ENCODE results near the gene DSTN.
A peak's percentile ranks its signal among the peaks of the same experiment; 100 is the strongest.

The DSTN gene

DNA sequence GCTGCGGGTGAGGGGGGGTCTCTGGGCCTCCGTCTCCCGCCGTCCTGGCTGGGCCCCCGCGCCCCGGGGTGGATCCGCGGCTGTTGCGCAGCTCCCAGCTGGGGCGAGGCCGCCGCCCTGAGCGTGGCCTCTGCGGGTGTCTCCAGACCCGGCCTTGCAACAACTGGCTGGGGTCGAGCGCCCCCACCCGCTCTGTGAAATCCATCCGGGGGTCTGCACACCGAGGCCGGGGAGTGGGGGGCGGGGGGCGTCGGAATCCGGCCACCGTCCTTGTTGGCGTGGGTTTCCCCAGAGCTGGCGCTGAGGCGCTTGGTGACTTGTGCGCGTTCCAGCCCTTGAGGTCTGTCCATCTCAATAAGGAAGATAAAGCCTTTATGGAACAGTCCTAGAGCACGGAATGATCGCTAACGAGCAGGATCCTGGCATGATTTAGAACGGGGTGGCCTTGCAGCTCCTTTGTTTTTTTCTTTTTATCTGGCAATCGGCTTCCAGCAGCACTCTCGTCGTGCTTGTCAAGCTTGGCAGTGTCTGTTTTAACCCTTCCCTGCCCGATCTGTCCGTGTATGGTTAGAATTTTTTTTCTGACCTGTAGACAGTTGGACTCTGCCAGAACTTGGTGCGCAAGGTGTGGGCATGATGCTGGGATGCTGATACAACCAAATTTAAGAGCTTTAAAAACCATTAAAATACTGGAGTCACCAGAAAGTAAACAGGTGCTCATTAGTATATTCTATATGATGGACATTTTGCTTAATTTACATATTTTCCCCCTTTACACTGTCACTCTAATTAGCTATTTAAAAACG, 675 bp downstream of the DSTN start:
- H3K9ac ChIP-seq (ENCODE audit: low read length): peak overlapping the region; percentile 94
- H3K4me1 ChIP-seq (ENCODE audit: control insufficient read depth, insufficient read depth, low read length): peaks cover 11% of the 10 kb centered on the region
- H3K4me3 ChIP-seq (ENCODE audit: low read length): peak overlapping the region; percentile 89

DNA sequence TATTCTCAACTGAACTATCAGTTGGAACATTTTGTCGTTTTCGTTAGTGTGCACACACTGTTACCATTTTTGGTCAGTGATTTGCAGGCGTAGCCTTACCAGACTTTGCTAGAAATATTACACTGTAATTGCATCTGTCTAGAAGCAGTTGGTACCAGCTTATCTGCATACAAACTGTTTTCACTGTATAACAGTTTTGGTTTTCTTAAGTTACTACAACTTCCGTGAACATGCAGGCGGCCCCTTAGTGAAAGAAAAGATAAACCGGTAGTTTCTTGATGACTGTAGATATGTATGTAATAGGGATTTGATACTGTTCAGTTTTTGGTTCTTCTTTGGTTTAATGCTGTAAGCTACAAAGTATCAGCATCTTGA, 1.3 kb downstream of the DSTN start:
- peak overlapping the region; percentile 94 for H3K9ac ChIP-seq (ENCODE audit: low read length)
- H3K36me3 ChIP-seq (ENCODE audit: control insufficient read depth, insufficient read depth, low read length): no peaks in the 10 kb centered on the region
- no peaks in the 10 kb centered on the region for H3K27me3 ChIP-seq (ENCODE audit: control insufficient read depth, insufficient read depth, low read length)
- peaks cover 10% of the 10 kb centered on the region for H3K4me1 ChIP-seq (ENCODE audit: control insufficient read depth, insufficient read depth, low read length)
- no peaks in the 10 kb centered on the region for H3K9me3 ChIP-seq (ENCODE audit: control insufficient read depth, low read length)
- peak overlapping the region; percentile 89 for H3K4me3 ChIP-seq (ENCODE audit: low read length)

More for the DNA sequence above, 675 bp downstream of the DSTN start:
- Histone ChIP-seq H3K27me3 (ENCODE audit: control insufficient read depth, insufficient read depth, low read length) (no peaks in the 10 kb centered on the region), H3K36me3 (ENCODE audit: control insufficient read depth, insufficient read depth, low read length) (no peaks in the 10 kb centered on the region), H3K9me3 (ENCODE audit: control insufficient read depth, low read length) (no peaks in the 10 kb centered on the region)

DNA sequence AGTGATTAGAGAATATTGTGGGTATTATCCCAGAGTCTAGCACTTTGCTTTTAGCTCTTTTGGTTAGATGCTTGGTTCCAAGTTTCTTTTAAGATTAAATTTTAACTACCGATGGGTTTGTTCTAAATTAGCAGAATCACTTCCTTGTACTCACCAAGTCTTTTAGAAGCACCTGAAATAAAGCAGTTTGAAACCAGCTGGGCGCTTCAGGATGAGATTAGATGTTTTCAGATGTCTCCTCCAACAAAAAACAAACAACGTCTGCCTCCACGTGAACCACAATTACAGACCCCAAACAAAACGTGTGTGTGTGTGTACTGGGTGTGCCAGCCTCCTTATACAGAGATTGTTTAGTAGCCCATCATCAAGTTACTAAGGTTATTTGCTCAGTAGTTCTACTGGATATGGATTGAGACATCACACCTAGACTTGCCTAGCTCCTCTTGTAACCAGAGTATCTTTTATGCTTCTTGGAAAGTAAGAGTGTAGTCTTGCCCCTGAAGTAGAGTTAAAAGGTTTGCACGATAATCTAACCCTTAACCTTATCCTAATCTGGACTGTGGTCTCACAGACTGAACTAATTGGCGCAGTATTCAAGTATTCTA, 2.3 kb downstream of the DSTN start:
- H3K4me1 ChIP-seq (ENCODE audit: control insufficient read depth, insufficient read depth, low read length): peaks cover 10% of the 10 kb centered on the region

DNA sequence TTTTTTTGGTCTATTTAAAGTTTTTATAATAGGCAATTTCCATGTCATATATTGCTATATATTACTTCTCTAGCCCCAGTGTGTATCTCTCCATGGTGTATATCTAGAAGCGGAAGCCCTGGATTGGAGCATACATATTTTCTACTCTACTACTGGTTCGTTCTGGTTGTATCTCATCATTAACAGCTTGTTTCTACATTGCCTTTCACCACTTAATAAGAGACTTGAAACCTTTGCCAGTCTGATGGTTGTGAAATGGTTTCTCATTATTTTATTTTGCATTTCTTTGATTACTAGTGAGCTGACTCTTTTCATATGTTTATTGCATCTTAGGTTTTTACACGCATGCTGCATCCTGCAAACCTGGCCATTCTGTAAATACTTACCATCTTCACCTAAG, 3.6 kb downstream of the DSTN start:
- H3K36me3 ChIP-seq (ENCODE audit: control insufficient read depth, insufficient read depth, low read length): no peaks in the 10 kb centered on the region
- no peaks in the 10 kb centered on the region for H3K27me3 ChIP-seq (ENCODE audit: control insufficient read depth, insufficient read depth, low read length)
- H3K4me3 ChIP-seq (ENCODE audit: low read length): no peak overlapping the region
- H3K9me3 ChIP-seq (ENCODE audit: control insufficient read depth, low read length): no peaks in the 10 kb centered on the region
- H3K4me1 ChIP-seq (ENCODE audit: control insufficient read depth, insufficient read depth, low read length): peaks cover 8% of the 10 kb centered on the region
- H3K9ac ChIP-seq (ENCODE audit: low read length): no peak overlapping the region

More for the DNA sequence above, 2.3 kb downstream of the DSTN start:
- Histone ChIP-seq H3K9ac (ENCODE audit: low read length) (peak overlapping the region; percentile 27), H3K4me3 (ENCODE audit: low read length) (no peak overlapping the region), H3K36me3 (ENCODE audit: control insufficient read depth, insufficient read depth, low read length) (no peaks in the 10 kb centered on the region), H3K9me3 (ENCODE audit: control insufficient read depth, low read length) (no peaks in the 10 kb centered on the region), H3K27me3 (ENCODE audit: control insufficient read depth, insufficient read depth, low read length) (no peaks in the 10 kb centered on the region)

DNA sequence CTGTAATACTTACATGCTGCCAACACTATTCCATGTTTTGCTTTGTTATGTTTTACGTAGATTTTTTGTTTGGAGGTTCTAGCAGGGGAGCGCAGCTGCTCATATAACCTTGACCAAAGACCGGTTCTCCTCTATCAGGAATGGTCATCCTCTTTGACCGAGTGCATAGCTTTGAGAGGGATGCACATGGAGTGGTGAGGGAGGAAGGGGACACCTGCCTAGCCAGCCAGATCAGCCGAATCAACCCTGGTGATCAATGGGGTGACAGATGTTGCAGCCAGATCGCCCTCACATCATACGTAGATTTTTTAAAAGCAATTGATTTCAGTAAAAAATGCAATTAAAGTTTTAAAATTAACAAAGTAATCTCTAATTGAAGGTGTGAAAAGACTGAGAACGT, 6.3 kb downstream of the DSTN start:
- Histone ChIP-seq H3K36me3 (ENCODE audit: control insufficient read depth, insufficient read depth, low read length) (no peaks in the 10 kb centered on the region), H3K4me3 (ENCODE audit: low read length) (no peak overlapping the region), H3K9me3 (ENCODE audit: control insufficient read depth, low read length) (no peaks in the 10 kb centered on the region), H3K4me1 (ENCODE audit: control insufficient read depth, insufficient read depth, low read length) (peaks cover 12% of the 10 kb centered on the region), H3K27me3 (ENCODE audit: control insufficient read depth, insufficient read depth, low read length) (no peaks in the 10 kb centered on the region), H3K9ac (ENCODE audit: low read length) (no peak overlapping the region)

DNA sequence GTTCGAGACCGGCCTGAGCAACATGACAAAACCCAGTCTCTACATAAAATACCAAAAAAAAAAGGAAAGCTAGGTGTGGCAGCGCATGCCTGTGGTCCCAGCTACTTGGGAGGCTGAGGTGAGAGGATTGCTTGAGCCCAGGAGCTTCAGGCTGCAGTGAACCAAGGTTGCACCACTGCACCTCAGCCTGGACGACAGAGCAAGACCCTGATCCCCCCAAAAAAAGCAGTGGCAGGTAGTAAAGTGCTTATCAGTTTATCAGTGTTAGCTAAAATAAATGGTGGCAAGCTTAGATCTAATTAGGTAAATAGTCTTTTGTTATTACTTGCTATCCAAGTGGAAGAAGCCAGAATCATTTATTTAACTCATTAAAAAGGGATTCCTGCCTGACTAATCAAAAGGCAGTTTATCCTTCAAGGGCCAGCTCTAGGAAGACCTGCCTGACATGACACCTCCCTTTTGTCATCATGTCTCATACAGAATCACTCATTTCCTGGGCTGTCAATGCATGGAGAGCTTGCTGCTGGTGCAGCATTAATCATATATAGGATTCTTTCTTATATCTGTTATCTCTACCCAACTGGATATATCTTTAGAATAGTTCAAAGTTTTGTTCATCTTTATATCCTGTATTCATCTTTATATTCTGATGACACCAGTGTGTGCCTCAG, 9.6 kb downstream of the DSTN start:
- Histone ChIP-seq H3K4me3 (ENCODE audit: low read length) (no peak overlapping the region), H3K4me1 (ENCODE audit: control insufficient read depth, insufficient read depth, low read length) (peaks cover 12% of the 10 kb centered on the region), H3K9ac (ENCODE audit: low read length) (no peak overlapping the region), H3K9me3 (ENCODE audit: control insufficient read depth, low read length) (no peaks in the 10 kb centered on the region), H3K36me3 (ENCODE audit: control insufficient read depth, insufficient read depth, low read length) (no peaks in the 10 kb centered on the region), H3K27me3 (ENCODE audit: control insufficient read depth, insufficient read depth, low read length) (no peaks in the 10 kb centered on the region)

DNA sequence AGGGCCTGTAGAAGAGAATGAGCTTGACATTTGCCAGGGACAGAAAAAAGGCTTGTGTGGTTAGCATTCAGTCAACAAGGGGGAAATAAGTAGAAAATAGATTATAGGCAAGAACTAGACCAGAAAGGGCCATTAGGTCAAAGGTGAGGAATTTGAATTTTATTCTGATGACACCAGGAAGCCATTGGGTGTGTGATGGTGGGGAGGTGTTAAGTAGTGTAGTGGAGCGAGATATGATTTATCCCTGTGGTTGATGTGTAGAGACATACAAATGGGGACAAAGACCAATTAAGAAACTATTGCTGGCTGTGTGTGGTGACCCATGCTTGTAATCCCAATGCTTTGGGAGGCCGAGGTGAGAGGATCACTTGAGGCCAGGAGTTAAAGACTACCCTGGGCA, 11.0 kb downstream of the DSTN start:
- no peaks in the 10 kb centered on the region for H3K9me3 ChIP-seq (ENCODE audit: control insufficient read depth, low read length)
- peaks cover 19% of the 10 kb centered on the region for H3K4me1 ChIP-seq (ENCODE audit: control insufficient read depth, insufficient read depth, low read length)
- no peak overlapping the region for H3K4me3 ChIP-seq (ENCODE audit: low read length)
- H3K27me3 ChIP-seq (ENCODE audit: control insufficient read depth, insufficient read depth, low read length): no peaks in the 10 kb centered on the region
- H3K36me3 ChIP-seq (ENCODE audit: control insufficient read depth, insufficient read depth, low read length): no peaks in the 10 kb centered on the region
- H3K9ac ChIP-seq (ENCODE audit: low read length): no peak overlapping the region

DNA sequence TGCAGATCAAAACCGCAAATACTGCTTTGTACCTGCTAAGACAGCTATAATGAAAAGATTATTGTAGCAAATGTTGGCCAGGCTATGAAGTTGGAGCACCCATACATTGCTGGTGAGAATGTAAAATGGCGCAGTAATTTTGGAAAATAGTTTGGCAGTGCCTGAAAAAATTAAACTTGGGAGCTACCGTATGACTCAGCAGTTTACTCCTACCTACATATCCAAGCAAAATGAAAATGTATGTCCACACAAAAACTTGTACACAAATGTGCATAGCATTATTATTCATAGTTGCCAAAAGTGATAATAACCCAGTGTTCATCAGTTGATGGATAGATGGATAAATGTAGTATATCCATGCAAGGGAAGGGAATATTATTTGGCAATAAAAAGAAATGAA, 13.3 kb downstream of the DSTN start:
- Histone ChIP-seq H3K4me3 (ENCODE audit: low read length) (no peak overlapping the region), H3K36me3 (ENCODE audit: control insufficient read depth, insufficient read depth, low read length) (no peaks in the 10 kb centered on the region), H3K9ac (ENCODE audit: low read length) (no peak overlapping the region), H3K4me1 (ENCODE audit: control insufficient read depth, insufficient read depth, low read length) (peaks cover 18% of the 10 kb centered on the region), H3K9me3 (ENCODE audit: control insufficient read depth, low read length) (no peaks in the 10 kb centered on the region), H3K27me3 (ENCODE audit: control insufficient read depth, insufficient read depth, low read length) (no peaks in the 10 kb centered on the region)

DNA sequence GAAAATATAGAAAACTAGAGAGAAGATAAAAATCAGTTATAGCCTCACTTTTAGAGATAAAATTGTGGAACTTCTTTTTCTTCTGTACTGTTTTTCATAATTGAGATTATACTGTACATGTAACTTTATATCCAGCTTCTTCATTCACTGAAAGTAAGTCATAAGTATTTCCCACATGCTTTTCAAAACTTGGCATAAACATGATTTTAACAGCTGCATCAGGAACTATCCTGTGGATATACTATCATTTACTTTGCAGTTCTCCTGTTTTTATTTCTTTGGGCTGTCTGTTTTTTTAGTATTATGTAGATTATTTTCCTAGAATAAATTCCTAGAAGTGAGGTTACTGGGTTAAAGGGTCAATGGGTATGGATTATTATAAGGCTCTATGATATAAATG, 14.8 kb downstream of the DSTN start:
- H3K4me3 ChIP-seq (ENCODE audit: low read length): no peak overlapping the region
- no peaks in the 10 kb centered on the region for H3K27me3 ChIP-seq (ENCODE audit: control insufficient read depth, insufficient read depth, low read length)
- H3K9ac ChIP-seq (ENCODE audit: low read length): no peak overlapping the region
- H3K36me3 ChIP-seq (ENCODE audit: control insufficient read depth, insufficient read depth, low read length): no peaks in the 10 kb centered on the region
- peaks cover 16% of the 10 kb centered on the region for H3K4me1 ChIP-seq (ENCODE audit: control insufficient read depth, insufficient read depth, low read length)
- no peaks in the 10 kb centered on the region for H3K9me3 ChIP-seq (ENCODE audit: control insufficient read depth, low read length)

DNA sequence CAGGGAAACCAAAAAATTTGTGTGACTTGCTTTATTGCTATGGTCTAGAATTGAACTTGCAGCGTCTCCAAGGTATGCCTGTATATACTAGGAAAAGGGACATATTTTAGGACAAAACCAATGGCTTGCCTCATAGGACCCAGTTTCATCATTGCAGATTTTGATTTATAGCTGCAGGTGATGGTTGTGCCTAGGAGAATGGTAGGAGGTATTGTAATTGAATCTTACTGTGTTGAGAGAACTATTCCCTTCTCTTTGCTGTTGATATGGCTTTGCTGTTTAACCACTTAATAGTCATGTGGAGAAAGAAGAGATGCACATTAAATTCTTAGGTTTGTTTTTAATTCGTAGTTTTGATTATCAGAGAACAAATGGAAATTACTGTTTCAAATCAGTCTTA, 16.4 kb downstream of the DSTN start:
- no peak overlapping the region for H3K4me3 ChIP-seq (ENCODE audit: low read length)
- no peaks in the 10 kb centered on the region for H3K27me3 ChIP-seq (ENCODE audit: control insufficient read depth, insufficient read depth, low read length)
- H3K4me1 ChIP-seq (ENCODE audit: control insufficient read depth, insufficient read depth, low read length): peaks cover 17% of the 10 kb centered on the region
- no peak overlapping the region for H3K9ac ChIP-seq (ENCODE audit: low read length)
- no peaks in the 10 kb centered on the region for H3K9me3 ChIP-seq (ENCODE audit: control insufficient read depth, low read length)
- H3K36me3 ChIP-seq (ENCODE audit: control insufficient read depth, insufficient read depth, low read length): no peaks in the 10 kb centered on the region

DNA sequence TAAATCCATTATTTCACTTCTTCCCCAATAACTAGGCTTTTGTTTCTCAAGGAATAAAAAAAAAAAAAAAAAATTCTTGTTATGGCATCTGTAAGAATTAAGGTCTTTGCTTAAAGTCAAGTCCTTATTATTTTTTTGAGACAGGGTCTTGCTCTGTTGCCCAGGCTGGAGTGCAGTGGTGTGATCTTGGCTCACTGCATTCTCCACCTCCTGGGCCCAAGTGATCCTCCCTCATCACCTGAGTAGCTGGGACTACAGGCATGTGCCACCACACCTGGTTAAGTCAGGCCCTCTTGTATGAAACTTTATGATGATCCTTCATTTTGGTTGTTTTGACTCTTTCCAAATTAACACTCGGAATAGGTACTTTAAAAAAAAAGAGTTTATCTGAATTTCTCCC, 17.3 kb downstream of the DSTN start:
- H3K27me3 ChIP-seq (ENCODE audit: control insufficient read depth, insufficient read depth, low read length): no peaks in the 10 kb centered on the region
- H3K4me1 ChIP-seq (ENCODE audit: control insufficient read depth, insufficient read depth, low read length): peaks cover 26% of the 10 kb centered on the region
- H3K9me3 ChIP-seq (ENCODE audit: control insufficient read depth, low read length): no peaks in the 10 kb centered on the region
- H3K4me3 ChIP-seq (ENCODE audit: low read length): no peak overlapping the region
- no peak overlapping the region for H3K9ac ChIP-seq (ENCODE audit: low read length)
- no peaks in the 10 kb centered on the region for H3K36me3 ChIP-seq (ENCODE audit: control insufficient read depth, insufficient read depth, low read length)

DNA sequence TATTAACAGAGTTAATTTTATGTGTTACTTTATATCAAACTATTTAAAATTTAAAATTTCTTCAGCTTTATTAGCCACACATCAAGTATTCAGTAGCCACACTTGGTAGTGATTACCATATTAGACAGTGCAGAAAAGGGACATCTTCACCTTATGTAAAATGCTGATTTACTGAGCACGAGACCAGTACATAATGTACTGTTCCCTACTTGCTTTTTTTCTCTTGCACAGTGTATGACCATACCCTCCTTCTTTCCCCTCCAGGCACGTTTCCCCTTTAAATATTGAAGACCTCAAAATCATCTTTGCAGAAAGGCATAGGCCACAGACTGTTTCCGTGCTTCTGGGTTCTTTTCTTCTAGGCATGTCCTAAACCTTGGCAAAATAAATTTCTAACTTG, 17.9 kb downstream of the DSTN start:
- Histone ChIP-seq H3K27me3 (ENCODE audit: control insufficient read depth, insufficient read depth, low read length) (no peaks in the 10 kb centered on the region), H3K9ac (ENCODE audit: low read length) (no peak overlapping the region), H3K36me3 (ENCODE audit: control insufficient read depth, insufficient read depth, low read length) (no peaks in the 10 kb centered on the region), H3K9me3 (ENCODE audit: control insufficient read depth, low read length) (no peaks in the 10 kb centered on the region), H3K4me3 (ENCODE audit: low read length) (no peak overlapping the region), H3K4me1 (ENCODE audit: control insufficient read depth, insufficient read depth, low read length) (peaks cover 31% of the 10 kb centered on the region)

Measured in mucosa of stomach (tissue), 1 donor.